Measurements from ENCODE around the gene CUX1. TPM values are rescaled to one million over a fixed set of nuclear protein-coding genes. Genes with fewer than 3 reads are reported as not detected.

Gene CUX1
- total RNA-seq, 1 experiment from 2014 or later = 54.8 TPM

DNA sequence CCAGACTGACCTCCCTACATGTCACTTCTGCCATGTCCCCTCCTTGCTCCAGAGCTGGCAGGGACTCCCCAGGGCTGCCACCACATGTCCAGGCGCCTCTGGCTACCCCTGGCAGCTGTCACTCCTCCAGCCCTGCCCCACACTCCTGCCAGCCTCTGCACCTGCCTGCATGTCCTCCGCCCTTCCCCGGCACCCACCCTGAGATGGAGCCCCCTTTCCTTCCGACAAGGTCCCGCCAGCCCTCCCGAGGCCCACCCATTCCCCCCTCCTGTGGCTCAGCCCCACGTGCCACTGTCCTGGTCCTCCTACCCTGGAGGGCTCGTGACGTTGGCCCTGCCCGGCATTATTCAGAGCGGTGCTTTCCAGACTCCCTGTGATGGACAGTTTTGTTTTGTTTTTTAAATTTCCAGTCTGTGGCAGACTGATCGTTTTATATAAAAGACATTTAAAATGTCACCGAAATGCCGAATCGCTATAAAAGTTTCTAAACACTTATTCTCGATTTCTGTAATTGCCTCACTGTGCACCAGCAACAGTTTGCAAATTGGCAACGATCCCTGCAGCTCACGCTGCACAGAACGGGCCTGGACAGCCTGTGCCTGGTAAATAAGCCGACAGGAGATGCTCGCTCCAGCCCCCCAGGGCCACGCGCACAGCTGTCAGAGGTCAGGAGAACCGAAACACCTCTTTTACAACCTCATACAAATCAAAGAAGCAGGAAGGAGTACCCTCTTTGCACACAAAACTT is 358.2 kb downstream of the CUX1 start:
- intact Hi-C loops (cut with micrococcal nuclease; ENCODE audit: unreplicated experiment) = no loop called here
- Mint-ChIP-seq H3K27me3 (ENCODE audit: unreplicated experiment) (no peaks in the 10 kb centered on the region), H3K36me3 (ENCODE audit: insufficient read depth, unreplicated experiment) (peaks cover 8% of the 10 kb centered on the region), H3K9me3 (ENCODE audit: low read depth, unreplicated experiment) (no peaks in the 10 kb centered on the region), H3K27ac (ENCODE audit: unreplicated experiment) (no peak overlapping the region), H3K4me3 (ENCODE audit: low read depth, unreplicated experiment) (no peak overlapping the region), H3K4me1 (ENCODE audit: low read depth, unreplicated experiment) (no peaks in the 10 kb centered on the region)
- BruUV-seq (replicated peaks) = no TSS peak
- no peak for DNase-seq
- TF ChIP-seq, protein P1, sequence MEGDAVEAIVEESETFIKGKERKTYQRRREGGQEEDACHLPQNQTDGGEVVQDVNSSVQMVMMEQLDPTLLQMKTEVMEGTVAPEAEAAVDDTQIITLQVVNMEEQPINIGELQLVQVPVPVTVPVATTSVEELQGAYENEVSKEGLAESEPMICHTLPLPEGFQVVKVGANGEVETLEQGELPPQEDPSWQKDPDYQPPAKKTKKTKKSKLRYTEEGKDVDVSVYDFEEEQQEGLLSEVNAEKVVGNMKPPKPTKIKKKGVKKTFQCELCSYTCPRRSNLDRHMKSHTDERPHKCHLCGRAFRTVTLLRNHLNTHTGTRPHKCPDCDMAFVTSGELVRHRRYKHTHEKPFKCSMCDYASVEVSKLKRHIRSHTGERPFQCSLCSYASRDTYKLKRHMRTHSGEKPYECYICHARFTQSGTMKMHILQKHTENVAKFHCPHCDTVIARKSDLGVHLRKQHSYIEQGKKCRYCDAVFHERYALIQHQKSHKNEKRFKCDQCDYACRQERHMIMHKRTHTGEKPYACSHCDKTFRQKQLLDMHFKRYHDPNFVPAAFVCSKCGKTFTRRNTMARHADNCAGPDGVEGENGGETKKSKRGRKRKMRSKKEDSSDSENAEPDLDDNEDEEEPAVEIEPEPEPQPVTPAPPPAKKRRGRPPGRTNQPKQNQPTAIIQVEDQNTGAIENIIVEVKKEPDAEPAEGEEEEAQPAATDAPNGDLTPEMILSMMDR (IDR thresholded peaks at IDR 0.05; ENCODE audit: unreplicated experiment) = no peak
- CTCF ChIA-PET = no interaction called here

DNA sequence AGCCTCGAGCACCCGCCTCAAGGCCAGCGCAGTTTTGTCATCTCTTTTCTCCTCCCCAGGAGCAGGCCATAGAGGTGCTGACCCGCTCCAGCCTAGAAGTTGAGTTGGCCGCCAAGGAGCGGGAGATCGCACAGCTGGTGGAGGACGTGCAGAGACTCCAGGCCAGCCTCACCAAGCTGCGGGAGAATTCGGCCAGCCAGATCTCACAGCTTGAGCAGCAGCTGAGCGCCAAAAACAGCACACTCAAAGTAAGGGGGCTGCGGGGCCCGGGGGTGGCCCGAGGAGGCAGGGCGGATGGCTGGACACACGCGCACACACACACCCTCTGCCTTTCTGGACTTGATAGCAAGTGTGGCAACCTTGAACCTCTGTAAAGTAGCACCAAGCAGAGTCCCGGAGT is 361.0 kb downstream of the CUX1 start:
- H3K9me3 Mint-ChIP-seq (ENCODE audit: low read depth, unreplicated experiment) = no peaks in the 10 kb centered on the region
- H3K4me1 Mint-ChIP-seq (ENCODE audit: low read depth, unreplicated experiment) = no peaks in the 10 kb centered on the region
- no peak overlapping the region for H3K27ac Mint-ChIP-seq (ENCODE audit: unreplicated experiment)
- DNase-seq = no peak
- H3K4me3 Mint-ChIP-seq (ENCODE audit: low read depth, unreplicated experiment) = no peak overlapping the region
- H3K36me3 Mint-ChIP-seq (ENCODE audit: insufficient read depth, unreplicated experiment) = peaks cover 8% of the 10 kb centered on the region
- BruUV-seq (replicated peaks) = no TSS peak
- CTCF ChIA-PET = no interaction called here
- no peaks in the 10 kb centered on the region for H3K27me3 Mint-ChIP-seq (ENCODE audit: unreplicated experiment)
- intact Hi-C loops (cut with micrococcal nuclease; ENCODE audit: unreplicated experiment) = no loop called here
- TF ChIP-seq, protein P1 (IDR thresholded peaks at IDR 0.05; ENCODE audit: unreplicated experiment) = no peak

DNA sequence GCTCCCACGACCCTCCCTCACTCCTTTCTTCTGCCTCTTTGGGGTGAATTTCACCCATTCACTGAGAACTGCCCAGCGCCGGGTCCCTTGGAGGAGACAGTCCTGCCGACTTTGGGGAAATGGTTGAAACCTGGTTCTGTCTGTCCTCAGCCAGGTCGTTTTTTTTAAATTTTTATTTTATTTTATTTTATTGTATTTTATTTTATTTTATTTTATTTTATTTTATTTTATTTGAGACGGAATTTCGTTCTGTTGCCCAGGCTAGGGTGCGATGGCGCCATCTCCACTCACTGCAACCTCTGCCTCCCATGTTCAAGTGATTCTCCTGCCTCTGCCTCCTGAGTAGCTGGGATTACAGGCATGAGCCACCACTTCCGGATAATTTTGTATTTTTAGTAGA is 363.3 kb downstream of the CUX1 start:
- no peaks in the 10 kb centered on the region for H3K27me3 Mint-ChIP-seq (ENCODE audit: unreplicated experiment)
- no peak overlapping the region for H3K27ac Mint-ChIP-seq (ENCODE audit: unreplicated experiment)
- CTCF ChIA-PET = interaction anchor here (0.7 kb wide), 1 partner anchor 33 kb away, joined by 3 read pairs; no protein-coding TSS in a partner anchor

DNA sequence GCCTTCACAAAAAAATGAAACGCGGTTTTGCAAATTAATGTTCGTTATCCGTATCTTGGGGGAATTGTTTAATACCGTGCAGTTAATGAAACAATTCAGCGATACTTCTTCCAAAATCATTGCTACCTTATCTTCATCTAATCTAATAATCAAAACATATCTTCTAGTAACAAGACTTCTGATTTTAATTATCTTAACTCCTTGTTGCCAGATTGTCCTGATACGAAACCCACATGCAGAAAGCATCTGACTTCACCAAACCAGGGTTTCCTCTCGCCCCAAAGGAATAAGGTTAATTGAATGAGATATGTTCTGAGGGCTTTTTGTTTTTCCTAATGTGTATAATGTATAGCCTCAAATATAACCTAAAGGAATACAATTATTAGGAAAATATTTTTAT is 364.1 kb downstream of the CUX1 start:
- no peak for DNase-seq
- Mint-ChIP-seq H3K27ac (ENCODE audit: unreplicated experiment) (no peak overlapping the region), H3K27me3 (ENCODE audit: unreplicated experiment) (no peaks in the 10 kb centered on the region), H3K36me3 (ENCODE audit: insufficient read depth, unreplicated experiment) (no peaks in the 10 kb centered on the region), H3K4me3 (ENCODE audit: low read depth, unreplicated experiment) (no peak overlapping the region), H3K9me3 (ENCODE audit: low read depth, unreplicated experiment) (no peaks in the 10 kb centered on the region), H3K4me1 (ENCODE audit: low read depth, unreplicated experiment) (no peaks in the 10 kb centered on the region)
- no TSS peak for BruUV-seq (replicated peaks)
- CTCF ChIA-PET = interaction anchor here (0.9 kb wide), 1 partner anchor 10 kb away, joined by 3 read pairs; no protein-coding TSS in a partner anchor
- intact Hi-C loops (cut with micrococcal nuclease; ENCODE audit: unreplicated experiment) = no loop called here
- TF ChIP-seq, protein P1 (IDR thresholded peaks at IDR 0.05; ENCODE audit: unreplicated experiment) = no peak

More for the DNA sequence above, 363.3 kb downstream of the CUX1 start:
- no peaks in the 10 kb centered on the region for H3K36me3 Mint-ChIP-seq (ENCODE audit: insufficient read depth, unreplicated experiment)
- intact Hi-C loops (cut with micrococcal nuclease; ENCODE audit: unreplicated experiment) = no loop called here
- H3K4me1 Mint-ChIP-seq (ENCODE audit: low read depth, unreplicated experiment) = no peaks in the 10 kb centered on the region
- DNase-seq = no peak
- no peaks in the 10 kb centered on the region for H3K9me3 Mint-ChIP-seq (ENCODE audit: low read depth, unreplicated experiment)
- TF ChIP-seq, protein P1 (IDR thresholded peaks at IDR 0.05; ENCODE audit: unreplicated experiment) = no peak
- no peak overlapping the region for H3K4me3 Mint-ChIP-seq (ENCODE audit: low read depth, unreplicated experiment)
- no TSS peak for BruUV-seq (replicated peaks)
